HG03342 (cell line): ENCODE measurements around the gene IL1F10.
"Not testable (repeated sequence)": the region's sequence is repeated elsewhere in the genome, so short reads cannot be mapped to it uniquely, and the experiment has no call there.

Experiments
- ATAC-seq: cut with Tn5 transposase; IDR thresholded peaks from one replicate; pipeline ENCODE4 v1.9.1; 2021; ENCODE audit warnings: mild to moderate bottlenecking, moderate library complexity; ENCODE audit not compliant: unreplicated experiment

Gene IL1F10

GRCh38 chr2:113078350-113078839, 10.6 kb downstream of the IL1F10 start:
- no peak for ATAC-seq

GRCh38 chr2:113079131-113079530, 11.4 kb downstream of the IL1F10 start:
- ATAC-seq = no peak

DNA sequence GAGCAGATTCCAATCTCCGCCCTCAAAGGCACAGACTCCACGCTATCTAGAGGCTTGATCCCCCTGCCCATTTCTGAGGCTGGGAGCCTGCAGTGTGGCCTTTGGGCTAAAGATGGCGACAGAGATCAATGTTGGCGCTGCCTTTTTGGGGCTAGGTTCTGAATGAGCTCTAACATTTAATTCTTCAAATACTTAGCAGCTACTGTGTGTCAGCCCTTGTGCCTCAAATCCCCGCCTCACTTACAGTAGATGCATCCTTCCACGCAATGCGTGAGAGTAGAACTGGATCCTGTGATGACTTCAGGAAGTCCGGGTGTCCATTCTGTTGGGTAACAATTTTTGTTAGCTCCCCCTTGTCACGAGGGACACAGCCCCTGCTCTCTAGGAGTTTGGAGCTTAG, 12.4 kb downstream of the IL1F10 start:
- ATAC-seq = no peak

DNA sequence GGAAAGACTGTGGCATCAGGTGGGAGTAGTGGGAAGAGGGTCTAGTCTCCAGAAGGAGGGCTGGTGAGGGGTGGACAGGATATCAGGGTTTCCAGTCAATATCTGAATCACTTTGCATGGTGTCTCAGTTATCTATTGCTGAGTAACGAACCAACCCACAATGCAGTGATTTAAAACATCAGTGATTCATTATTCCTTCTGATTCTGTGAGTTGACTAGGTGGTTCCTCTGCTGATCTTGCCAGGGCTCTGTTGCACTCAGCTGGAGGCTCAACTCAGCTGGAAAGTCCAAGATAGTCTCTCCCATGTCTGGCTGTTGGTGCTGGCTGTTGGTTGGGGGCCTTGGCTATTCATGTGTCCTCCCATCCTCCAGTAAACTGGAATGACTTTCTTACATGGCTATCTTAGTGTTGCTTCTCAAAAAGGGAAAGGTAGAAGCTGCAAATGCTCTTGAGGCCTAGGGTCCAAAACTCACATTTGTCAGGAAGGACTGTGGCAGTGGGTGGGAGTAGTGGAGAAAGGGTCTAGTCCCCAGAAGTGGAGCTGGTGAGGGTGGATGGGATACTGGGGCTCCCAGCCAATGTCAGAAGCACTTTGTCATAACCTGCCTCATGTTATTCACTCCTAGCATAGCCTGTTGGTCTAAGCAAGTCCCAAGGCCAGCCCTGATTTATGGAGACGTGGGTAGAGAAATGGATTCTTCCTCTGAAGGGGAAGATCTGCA, 13.9 kb downstream of the IL1F10 start:
- no peak for ATAC-seq

- no peak for ATAC-seq
These were observed 15.5 kb downstream of the IL1F10 start for GRCh38 chr2:113083296-113083695.

DNA sequence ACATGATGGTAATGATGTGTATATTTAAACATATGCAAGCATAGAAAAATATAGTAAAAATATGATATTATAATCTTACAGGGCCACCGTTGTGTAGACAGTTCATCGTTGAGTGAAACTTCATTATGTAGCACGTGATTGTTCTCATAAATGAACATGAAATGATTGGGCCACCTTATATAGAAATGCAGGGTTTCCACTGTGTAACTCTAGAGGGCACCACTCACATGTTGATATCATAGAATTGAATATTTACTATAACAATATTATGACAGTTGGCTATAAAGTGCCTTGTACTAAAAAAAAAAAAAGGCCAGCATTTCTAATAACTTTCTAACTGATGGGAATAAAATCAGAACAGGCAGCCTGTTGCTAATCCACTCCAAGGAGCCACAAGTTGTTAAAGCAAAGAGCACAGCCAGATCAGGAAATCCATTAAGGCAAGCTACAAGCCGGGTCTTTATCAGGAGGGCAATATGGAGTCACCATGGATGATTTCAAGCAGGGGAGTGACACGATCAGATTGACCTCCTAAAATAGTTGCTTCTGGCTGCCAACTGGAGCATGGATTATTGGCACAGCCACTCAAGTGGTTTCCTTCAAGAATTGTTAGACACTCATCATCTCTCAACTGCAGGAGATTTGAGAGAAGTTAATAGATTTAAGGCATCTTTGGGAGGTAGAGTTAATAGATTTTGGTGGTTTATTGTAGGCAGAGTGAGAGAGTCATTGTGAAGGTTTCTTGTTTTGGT, 16.7 kb downstream of the IL1F10 start:
- no peak for ATAC-seq

DNA sequence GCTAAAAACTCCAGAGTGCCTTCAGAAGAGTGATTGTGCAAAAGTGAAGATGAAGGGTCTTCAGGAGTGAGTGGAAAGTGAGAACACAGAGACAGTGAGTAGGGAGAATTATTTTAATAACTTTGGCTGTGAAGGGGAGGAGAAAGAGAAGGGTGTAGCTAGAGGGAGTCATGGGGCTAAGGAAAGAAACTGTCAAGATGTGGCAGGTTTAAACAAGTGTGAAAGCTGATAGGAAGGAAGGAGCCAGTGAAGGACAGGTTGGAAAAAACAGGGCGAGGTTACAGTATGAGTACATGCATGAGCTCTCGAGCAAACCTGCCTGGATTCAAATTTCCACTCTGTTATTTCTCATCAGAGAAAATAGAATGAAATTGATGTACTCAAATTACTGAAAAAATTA, 17.8 kb downstream of the IL1F10 start:
- no peak for ATAC-seq

GRCh38 chr2:113088213-113088992, 20.6 kb downstream of the IL1F10 start:
- ATAC-seq = no peak

GRCh38 chr2:113089916-113090315, 22.1 kb downstream of the IL1F10 start:
- no peak for ATAC-seq

DNA sequence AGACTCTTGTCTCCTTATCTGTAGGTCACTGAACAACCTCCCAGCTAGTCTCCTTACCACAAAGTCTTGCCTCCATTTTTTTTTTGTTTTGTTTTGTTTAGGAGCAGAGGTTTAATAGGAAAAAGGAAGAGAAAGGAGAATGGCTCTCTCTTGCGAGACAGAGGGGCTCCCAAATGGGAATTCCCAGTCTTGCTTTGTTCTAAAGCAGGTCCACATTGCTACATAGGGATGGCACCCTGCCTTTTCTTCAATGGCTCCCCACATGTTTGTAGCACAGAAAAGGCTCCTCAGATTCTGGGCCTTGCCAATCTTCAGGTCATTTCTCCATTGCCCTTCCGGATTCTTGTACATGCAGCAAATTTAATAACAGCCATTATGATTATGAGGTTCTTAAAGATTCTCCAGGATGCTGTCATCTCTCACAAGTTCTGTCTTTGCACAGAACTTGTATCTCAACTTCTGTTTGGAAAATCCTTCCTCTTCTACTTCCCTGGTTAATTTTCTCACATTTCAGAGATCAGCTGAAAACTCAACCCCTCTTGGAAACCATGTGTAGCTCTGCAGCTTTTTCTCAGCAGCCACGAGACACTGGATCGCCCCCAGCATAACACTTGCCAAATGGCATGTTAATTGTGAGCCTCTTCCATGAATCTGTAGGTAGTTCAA, 23.6 kb downstream of the IL1F10 start:
- no peak for ATAC-seq

DNA sequence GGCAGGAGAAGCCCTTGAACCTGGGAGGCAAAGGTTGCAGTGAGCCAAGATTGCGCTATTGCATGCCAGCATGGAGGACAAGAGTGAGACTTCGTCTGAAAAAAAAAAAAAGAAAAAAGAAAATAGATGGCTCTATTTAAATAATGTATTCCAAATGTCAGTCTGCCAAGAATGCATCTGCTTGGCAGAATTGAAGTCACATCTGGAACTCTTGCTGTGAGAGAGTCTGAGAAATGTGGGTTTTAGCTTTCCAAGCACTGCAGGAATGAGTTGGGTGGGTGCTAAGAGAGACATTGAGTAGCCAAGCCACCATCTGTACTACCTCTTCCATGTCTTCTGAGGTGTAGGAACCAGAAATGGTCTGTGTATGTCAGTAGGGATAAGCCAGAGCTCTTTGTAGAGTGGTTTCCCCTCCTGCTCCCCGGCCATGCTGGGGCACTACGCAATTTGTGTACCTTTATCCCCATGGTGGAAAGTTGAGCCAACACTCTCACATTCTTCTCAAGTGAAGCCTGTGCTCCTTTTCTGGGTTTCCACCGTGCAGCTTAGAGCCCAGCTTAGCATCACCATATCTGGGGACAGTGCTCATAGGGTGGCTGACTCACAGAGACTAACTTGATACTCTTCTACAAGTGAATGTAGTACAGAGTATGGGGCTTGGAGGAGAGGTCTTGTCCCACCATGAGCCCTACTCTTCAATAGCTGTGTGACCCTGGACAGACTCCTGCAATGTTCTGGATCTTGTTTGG, 25.3 kb downstream of the IL1F10 start:
- no peak for ATAC-seq

- ATAC-seq = no peak
These were observed 25.8 kb downstream of the IL1F10 start for GRCh38 chr2:113093613-113093977.

GRCh38 chr2:113096306-113096705, 28.5 kb downstream of the IL1F10 start:
- not testable (repeated sequence) for ATAC-seq

DNA sequence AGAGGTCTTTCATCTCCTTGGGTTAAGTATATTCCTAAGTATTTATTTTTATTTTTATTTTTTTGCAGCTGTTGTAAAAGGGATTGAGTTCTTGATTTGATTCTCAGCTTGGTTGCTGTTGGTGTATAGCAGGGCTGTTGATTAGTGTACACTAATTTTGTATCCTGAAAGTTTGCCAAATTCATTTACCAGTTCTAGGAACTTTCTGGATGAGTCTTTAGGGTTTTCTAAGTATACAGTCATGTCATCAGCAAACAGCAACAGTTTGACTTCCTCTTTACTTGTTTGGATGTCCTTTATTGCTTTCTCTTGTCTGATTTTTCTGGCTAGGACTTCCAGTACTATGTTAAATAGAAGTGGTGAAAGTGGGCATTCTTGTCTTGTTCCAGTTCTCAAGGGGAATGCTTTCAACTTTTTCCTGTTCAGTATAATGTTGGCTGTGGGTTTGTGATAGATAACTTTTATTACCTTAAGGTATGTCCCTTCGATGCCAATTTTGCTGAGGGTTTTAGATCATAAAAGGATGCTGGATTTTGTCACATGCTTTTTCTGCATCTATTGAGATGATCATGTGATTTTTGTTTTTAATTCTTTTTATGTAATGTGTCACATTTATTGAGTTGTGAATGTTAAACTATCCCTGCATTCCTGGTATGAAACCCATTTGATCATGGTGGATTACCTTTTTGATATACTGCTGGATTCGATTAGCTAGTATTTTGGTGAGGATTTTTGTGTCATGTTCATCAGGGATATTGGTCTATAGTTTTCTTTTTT, 29.3 kb downstream of the IL1F10 start:
- ATAC-seq = not testable (repeated sequence)

- no peak for ATAC-seq
These were observed 30.3 kb downstream of the IL1F10 start for GRCh38 chr2:113098041-113098440.

- ATAC-seq = no peak
These were observed 30.8 kb downstream of the IL1F10 start for GRCh38 chr2:113098532-113098931.

GRCh38 chr2:113102133-113102532, 34.4 kb downstream of the IL1F10 start:
- ATAC-seq = no peak

- no peak for ATAC-seq
These were observed 35.5 kb downstream of the IL1F10 start for GRCh38 chr2:113103277-113103676.

DNA sequence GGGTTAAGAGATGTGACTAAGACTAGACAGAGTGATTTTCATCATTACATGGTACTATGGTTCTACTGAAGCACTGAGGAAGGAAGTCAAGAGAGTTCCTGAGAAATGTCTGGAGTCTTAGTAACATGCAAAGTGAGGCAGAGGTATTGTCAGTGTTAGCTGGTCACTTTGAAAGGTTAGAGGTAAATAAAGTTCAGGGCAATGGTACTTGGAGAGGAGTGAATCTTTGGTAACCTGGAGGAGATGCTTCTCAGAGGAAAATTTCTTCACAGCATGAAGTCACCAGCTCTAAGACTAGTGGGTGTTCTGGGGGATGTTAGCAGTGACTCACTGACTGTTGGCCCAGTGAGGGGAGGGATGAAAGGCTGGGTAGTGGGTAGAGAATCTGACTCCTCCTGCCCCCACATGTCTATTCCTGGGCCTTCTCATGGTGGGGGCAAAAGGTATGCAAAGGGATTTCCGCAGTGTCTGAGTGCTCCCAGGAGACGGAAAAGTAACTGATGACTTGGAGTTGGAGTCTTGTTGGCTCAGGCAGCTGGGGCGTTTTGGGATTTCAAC, 36.4 kb downstream of the IL1F10 start:
- ATAC-seq = no peak
